Activated CD8-positive, alpha-beta memory T cell treated with anti-CD3 and anti-CD28 coated beads, Interleukin-2, amount 50 U/mL, for 1 hour (primary cell): ENCODE measurements around the gene PREX1.

Source experiments
- DNase-seq: peaks from one replicate; pipeline ENCODE4 v3.0.0-alpha.2; 2020; ENCODE audit errors: extremely low read depth

PREX1 gene

GRCh38 chr20:48681873-48682426 is 145.8 kb downstream of the PREX1 start:
- no peak for DNase-seq

- no peak for DNase-seq
These were observed 146.5 kb downstream of the PREX1 start for GRCh38 chr20:48681201-48681872.

GRCh38 chr20:48680650-48681049 is 147.1 kb downstream of the PREX1 start:
- no peak for DNase-seq

GRCh38 chr20:48679599-48679998 is 148.2 kb downstream of the PREX1 start:
- no peak for DNase-seq

- no peak for DNase-seq
These were observed 148.8 kb downstream of the PREX1 start for GRCh38 chr20:48679011-48679410.

- no peak for DNase-seq
These were observed 149.4 kb downstream of the PREX1 start for GRCh38 chr20:48678421-48678820.

- no peak for DNase-seq
These were observed 150.9 kb downstream of the PREX1 start for GRCh38 chr20:48676795-48677460.

- no peak for DNase-seq
These were observed 151.7 kb downstream of the PREX1 start for GRCh38 chr20:48676125-48676524.

- no peak for DNase-seq
These were observed 153.3 kb downstream of the PREX1 start for GRCh38 chr20:48674461-48674860.

- no peak for DNase-seq
These were observed 154.3 kb downstream of the PREX1 start for GRCh38 chr20:48673507-48673906.

GRCh38 chr20:48672324-48672723 is 155.5 kb downstream of the PREX1 start:
- DNase-seq = no peak

GRCh38 chr20:48671141-48671540 is 156.7 kb downstream of the PREX1 start:
- no peak for DNase-seq

- no peak for DNase-seq
These were observed 157.7 kb downstream of the PREX1 start for GRCh38 chr20:48669946-48670605.

GRCh38 chr20:48668451-48668946 is 159.3 kb downstream of the PREX1 start:
- no peak for DNase-seq

GRCh38 chr20:48667889-48668413 is 159.8 kb downstream of the PREX1 start:
- DNase-seq = no peak

GRCh38 chr20:48667481-48667880 is 160.3 kb downstream of the PREX1 start:
- no peak for DNase-seq

GRCh38 chr20:48665785-48666184 is 162.0 kb downstream of the PREX1 start:
- DNase-seq = no peak

GRCh38 chr20:48662711-48663110 is 165.1 kb downstream of the PREX1 start:
- DNase-seq = no peak

- DNase-seq = no peak
These were observed 166.0 kb downstream of the PREX1 start for GRCh38 chr20:48661575-48662455.

GRCh38 chr20:48660788-48661187 is 167.0 kb downstream of the PREX1 start:
- no peak for DNase-seq

- DNase-seq = no peak
These were observed 167.9 kb downstream of the PREX1 start for GRCh38 chr20:48659858-48660257.
